ENCODE results near the gene GRAMD1C.

Gene GRAMD1C

DNA sequence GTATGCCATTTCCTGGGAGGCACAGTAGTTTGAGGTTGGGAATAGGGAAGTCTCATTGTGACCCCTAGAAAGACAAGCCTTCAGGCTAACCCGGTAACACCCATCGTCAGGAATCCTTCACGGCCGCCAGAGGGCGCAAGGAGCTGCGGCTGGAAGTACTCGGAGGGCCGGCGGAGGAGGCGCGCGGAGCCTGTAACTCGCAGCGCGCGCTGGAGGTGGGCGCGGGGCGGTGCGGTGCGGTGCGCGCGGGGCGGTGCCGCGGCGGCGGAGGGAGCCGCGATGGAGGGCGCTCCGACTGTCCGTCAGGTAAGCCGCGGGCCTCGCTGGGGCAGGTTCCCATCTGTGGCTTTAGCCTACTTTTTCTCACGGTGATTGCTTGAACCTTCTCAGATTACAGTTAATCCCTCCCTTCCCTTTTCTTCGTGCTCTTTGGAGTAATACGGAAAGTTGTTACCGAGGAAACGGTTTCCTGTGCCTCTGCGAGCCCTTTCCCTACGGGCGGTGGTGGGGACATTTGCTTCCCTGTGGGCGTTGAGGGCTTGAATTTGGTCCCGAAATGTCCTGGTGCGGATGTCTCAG, at the start of gene GRAMD1C:
TSS of gene GRAMD1C (plus strand) at position 158 of the 579 bp plus-strand sequence. CDS start at position 280, 122 bp downstream.
- Histone ChIP-seq H3K9me3 (no peaks in the 10 kb centered on the region), H3K4me3 (peak within 1 kb of the TSS; percentile 52 to 59), H3K4me1 (peaks cover 0 to 5% (median 2%) of the 10 kb centered on the region in 4 donors), H3K27ac (peak within 1 kb of the TSS; percentile 42 to 43), H3K27me3 (no peaks in the 10 kb centered on the region), H3K36me3 (no peaks in the 10 kb centered on the region)
- TF ChIP-seq, protein P1, sequence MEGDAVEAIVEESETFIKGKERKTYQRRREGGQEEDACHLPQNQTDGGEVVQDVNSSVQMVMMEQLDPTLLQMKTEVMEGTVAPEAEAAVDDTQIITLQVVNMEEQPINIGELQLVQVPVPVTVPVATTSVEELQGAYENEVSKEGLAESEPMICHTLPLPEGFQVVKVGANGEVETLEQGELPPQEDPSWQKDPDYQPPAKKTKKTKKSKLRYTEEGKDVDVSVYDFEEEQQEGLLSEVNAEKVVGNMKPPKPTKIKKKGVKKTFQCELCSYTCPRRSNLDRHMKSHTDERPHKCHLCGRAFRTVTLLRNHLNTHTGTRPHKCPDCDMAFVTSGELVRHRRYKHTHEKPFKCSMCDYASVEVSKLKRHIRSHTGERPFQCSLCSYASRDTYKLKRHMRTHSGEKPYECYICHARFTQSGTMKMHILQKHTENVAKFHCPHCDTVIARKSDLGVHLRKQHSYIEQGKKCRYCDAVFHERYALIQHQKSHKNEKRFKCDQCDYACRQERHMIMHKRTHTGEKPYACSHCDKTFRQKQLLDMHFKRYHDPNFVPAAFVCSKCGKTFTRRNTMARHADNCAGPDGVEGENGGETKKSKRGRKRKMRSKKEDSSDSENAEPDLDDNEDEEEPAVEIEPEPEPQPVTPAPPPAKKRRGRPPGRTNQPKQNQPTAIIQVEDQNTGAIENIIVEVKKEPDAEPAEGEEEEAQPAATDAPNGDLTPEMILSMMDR (IDR thresholded peaks at IDR 0.05), result peak; percentile 78 to 79
- intact Hi-C loops (cut with DNase I; ENCODE audit: low total_unique reads), result no loop called here
- DNase-seq, result peak; percentile 76 to 87

DNA sequence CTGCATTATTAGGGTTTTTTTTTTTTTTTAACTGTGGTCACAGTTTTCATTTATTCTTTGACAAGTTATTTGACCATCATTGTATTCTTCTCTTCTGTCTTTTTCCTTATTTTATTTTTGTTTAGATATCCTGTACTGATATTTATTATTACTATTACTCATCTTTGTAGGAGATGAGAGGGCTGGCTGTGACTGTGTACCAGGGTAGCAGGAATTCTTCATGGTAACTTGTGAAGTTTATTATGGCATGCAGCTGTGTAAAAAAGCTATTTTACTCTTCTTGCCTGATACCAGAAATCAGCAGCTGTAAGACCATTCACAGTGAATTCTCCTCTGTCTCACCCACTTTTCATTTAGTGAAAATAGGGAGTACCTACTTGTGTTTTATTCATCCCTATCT, 47.2 kb upstream of the GRAMD1C start:
- Histone ChIP-seq H3K9me3 (no peaks in the 10 kb centered on the region), H3K36me3 (peaks cover 48 to 53% (median 51%) of the 10 kb centered on the region in 3 donors), H3K4me1 (no peaks in the 10 kb centered on the region), H3K27ac (no peak overlapping the region), H3K4me3 (no peak overlapping the region), H3K27me3 (no peaks in the 10 kb centered on the region)
- intact Hi-C loops (cut with DNase I; ENCODE audit: low total_unique reads), result no loop called here
- TF ChIP-seq, protein P1 (IDR thresholded peaks at IDR 0.05), result no peak
- no peak for DNase-seq

- TF ChIP-seq, protein P1 (IDR thresholded peaks at IDR 0.05), result no peak
- Histone ChIP-seq H3K9me3 (no peaks in the 10 kb centered on the region), H3K36me3 (peaks cover 44 to 59% (median 57%) of the 10 kb centered on the region in 3 donors), H3K4me3 (no peak overlapping the region), H3K27ac (no peak overlapping the region), H3K4me1 (no peaks in the 10 kb centered on the region), H3K27me3 (no peaks in the 10 kb centered on the region)
- no peak for DNase-seq
- intact Hi-C loops (cut with DNase I; ENCODE audit: low total_unique reads), result no loop called here
Observed at GRCh38 chr3:113794526-113794925, 44.1 kb upstream of the GRAMD1C start.

- intact Hi-C loops (cut with DNase I; ENCODE audit: low total_unique reads), result no loop called here
- peaks cover 55 to 63% (median 59%) of the 10 kb centered on the region in 3 donors for H3K36me3 ChIP-seq
- DNase-seq, result no peak
Observed at GRCh38 chr3:113795693-113796092, 42.9 kb upstream of the GRAMD1C start.

GRCh38 chr3:113802795-113803455, 35.7 kb upstream of the GRAMD1C start:
- intact Hi-C loops (cut with DNase I; ENCODE audit: low total_unique reads), result no loop called here
- Histone ChIP-seq H3K4me3 (no peak overlapping the region), H3K27me3 (no peaks in the 10 kb centered on the region), H3K4me1 (no peaks in the 10 kb centered on the region), H3K36me3 (peaks cover 67 to 98% (median 70%) of the 10 kb centered on the region in 3 donors), H3K9me3 (no peaks in the 10 kb centered on the region), H3K27ac (no peak overlapping the region)
- TF ChIP-seq, protein P1 (IDR thresholded peaks at IDR 0.05), result no peak
- no peak for DNase-seq

More at GRCh38 chr3:113795693-113796092, 42.9 kb upstream of the GRAMD1C start:
- Histone ChIP-seq H3K4me1 (no peaks in the 10 kb centered on the region), H3K9me3 (no peaks in the 10 kb centered on the region), H3K27ac (no peak overlapping the region), H3K27me3 (no peaks in the 10 kb centered on the region), H3K4me3 (no peak overlapping the region)
- TF ChIP-seq, protein P1 (IDR thresholded peaks at IDR 0.05), result no peak
